ENCODE measurements around the gene SEMA4D. TPM values are rescaled to one million over a fixed set of nuclear protein-coding genes. Genes with fewer than 3 reads are reported as not detected.

The SEMA4D gene
- total and polyA plus RNA-seq, 2 experiments from 2014 or later: 9.4 to 10.4 TPM

GRCh38 chr9:89524963-89525362 is 27.1 kb upstream of the SEMA4D start:
- no peaks in the 10 kb centered on the region for H3K9me2 ChIP-seq (replicated peaks; ENCODE audit: insufficient read depth)
- 89% methylated on average over 6 of the region's 6 CpGs for WGBS (ENCODE audit: low lambda C conversion rate, missing lambda C conversion rate)
- no peaks in the 10 kb centered on the region for H3K27me3 ChIP-seq
- H3K79me2 ChIP-seq: no peaks in the 10 kb centered on the region
- TF ChIP-seq CTCF (IDR thresholded peaks at IDR 0.05; ENCODE audit: poor library complexity): no peak
- TF ChIP-seq EZH2phosphoT487 (IDR thresholded peaks at IDR 0.05; ENCODE audit: low read depth, severe bottlenecking, unreplicated experiment): no peak
- TF ChIP-seq EZH2 (IDR thresholded peaks at IDR 0.05; ENCODE audit: borderline replicate concordance): no peak
- H2AFZ ChIP-seq: no peak overlapping the region
- no peak for DNase-seq (ENCODE audit: low spot score)
- H3K9me3 ChIP-seq (ENCODE audit: low read depth): no peaks in the 10 kb centered on the region
- no peak overlapping the region for H3K4me2 ChIP-seq
- no peak overlapping the region for H3K27ac ChIP-seq
- no peaks in the 10 kb centered on the region for H3K36me3 ChIP-seq (replicated peaks; ENCODE audit: insufficient read depth, low read depth)
- no peak overlapping the region for H3K4me3 ChIP-seq
- H4K20me1 ChIP-seq (ENCODE audit: insufficient read depth, poor library complexity, severe bottlenecking): no peaks in the 10 kb centered on the region
- H3K4me1 ChIP-seq (ENCODE audit: insufficient read depth): peaks cover 9% of the 10 kb centered on the region

- Histone ChIP-seq H3K4me2 (no peak overlapping the region), H4K20me1 (ENCODE audit: insufficient read depth, poor library complexity, severe bottlenecking) (no peaks in the 10 kb centered on the region), H3K27ac (no peak overlapping the region), H3K79me2 (no peaks in the 10 kb centered on the region), H3K9me2 (replicated peaks; ENCODE audit: insufficient read depth) (no peaks in the 10 kb centered on the region), H3K9me3 (ENCODE audit: low read depth) (no peaks in the 10 kb centered on the region), H3K36me3 (replicated peaks; ENCODE audit: insufficient read depth, low read depth) (no peaks in the 10 kb centered on the region), H3K4me1 (ENCODE audit: insufficient read depth) (peaks cover 9% of the 10 kb centered on the region), H2AFZ (no peak overlapping the region), H3K4me3 (no peak overlapping the region), H3K27me3 (no peaks in the 10 kb centered on the region)
- DNase-seq (ENCODE audit: low spot score): no peak
- no peak for TF ChIP-seq EZH2 (IDR thresholded peaks at IDR 0.05; ENCODE audit: borderline replicate concordance)
- no peak for TF ChIP-seq CTCF (IDR thresholded peaks at IDR 0.05; ENCODE audit: poor library complexity)
- no peak for TF ChIP-seq EZH2phosphoT487 (IDR thresholded peaks at IDR 0.05; ENCODE audit: low read depth, severe bottlenecking, unreplicated experiment)
- 84% methylated on average over 3 of the region's 3 CpGs for WGBS (ENCODE audit: low lambda C conversion rate, missing lambda C conversion rate)
These were observed 26.0 kb upstream of the SEMA4D start for GRCh38 chr9:89523948-89524347.

- no peak overlapping the region for H3K27ac ChIP-seq
- no peaks in the 10 kb centered on the region for H3K27me3 ChIP-seq
- no peak overlapping the region for H3K4me2 ChIP-seq
These were observed 25.0 kb upstream of the SEMA4D start for GRCh38 chr9:89522959-89523285.

More at GRCh38 chr9:89522959-89523285, 25.0 kb upstream of the SEMA4D start:
- no peak overlapping the region for H3K4me3 ChIP-seq
- no peak for DNase-seq (ENCODE audit: low spot score)
- no peak for TF ChIP-seq EZH2 (IDR thresholded peaks at IDR 0.05; ENCODE audit: borderline replicate concordance)
- no peak for TF ChIP-seq CTCF (IDR thresholded peaks at IDR 0.05; ENCODE audit: poor library complexity)
- TF ChIP-seq EZH2phosphoT487 (IDR thresholded peaks at IDR 0.05; ENCODE audit: low read depth, severe bottlenecking, unreplicated experiment): no peak
- peaks cover 9% of the 10 kb centered on the region for H3K4me1 ChIP-seq (ENCODE audit: insufficient read depth)
- H4K20me1 ChIP-seq (ENCODE audit: insufficient read depth, poor library complexity, severe bottlenecking): no peaks in the 10 kb centered on the region
- no peaks in the 10 kb centered on the region for H3K36me3 ChIP-seq (replicated peaks; ENCODE audit: insufficient read depth, low read depth)
- H3K79me2 ChIP-seq: no peaks in the 10 kb centered on the region
- no peaks in the 10 kb centered on the region for H3K9me3 ChIP-seq (ENCODE audit: low read depth)
- H3K9me2 ChIP-seq (replicated peaks; ENCODE audit: insufficient read depth): no peaks in the 10 kb centered on the region
- WGBS (ENCODE audit: low lambda C conversion rate, missing lambda C conversion rate): 84% methylated on average over 2 of the region's 2 CpGs
- H2AFZ ChIP-seq: no peak overlapping the region
